Measurements from ENCODE around the gene UTP18.

DNA sequence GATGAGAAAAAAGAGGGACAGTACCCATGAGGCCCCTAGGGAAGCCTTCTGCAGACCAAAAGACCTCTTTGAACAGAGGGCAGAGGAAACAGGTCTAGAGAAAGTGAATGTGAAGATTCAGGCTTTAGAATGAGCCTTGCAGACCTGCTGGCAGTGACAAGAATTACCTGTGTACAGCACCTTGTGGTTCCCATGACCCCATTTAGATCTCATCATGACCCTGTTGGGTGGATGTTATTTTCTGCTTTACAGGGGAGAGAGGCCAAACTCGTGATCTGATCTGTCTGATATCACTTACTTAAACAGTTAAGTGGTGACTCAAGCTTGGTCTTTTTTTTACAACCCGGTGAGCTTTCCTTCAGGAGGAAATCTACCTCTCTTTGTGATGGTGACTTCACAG is 81.9 kb downstream of the UTP18 start:
- TF ChIP-seq, protein P1, sequence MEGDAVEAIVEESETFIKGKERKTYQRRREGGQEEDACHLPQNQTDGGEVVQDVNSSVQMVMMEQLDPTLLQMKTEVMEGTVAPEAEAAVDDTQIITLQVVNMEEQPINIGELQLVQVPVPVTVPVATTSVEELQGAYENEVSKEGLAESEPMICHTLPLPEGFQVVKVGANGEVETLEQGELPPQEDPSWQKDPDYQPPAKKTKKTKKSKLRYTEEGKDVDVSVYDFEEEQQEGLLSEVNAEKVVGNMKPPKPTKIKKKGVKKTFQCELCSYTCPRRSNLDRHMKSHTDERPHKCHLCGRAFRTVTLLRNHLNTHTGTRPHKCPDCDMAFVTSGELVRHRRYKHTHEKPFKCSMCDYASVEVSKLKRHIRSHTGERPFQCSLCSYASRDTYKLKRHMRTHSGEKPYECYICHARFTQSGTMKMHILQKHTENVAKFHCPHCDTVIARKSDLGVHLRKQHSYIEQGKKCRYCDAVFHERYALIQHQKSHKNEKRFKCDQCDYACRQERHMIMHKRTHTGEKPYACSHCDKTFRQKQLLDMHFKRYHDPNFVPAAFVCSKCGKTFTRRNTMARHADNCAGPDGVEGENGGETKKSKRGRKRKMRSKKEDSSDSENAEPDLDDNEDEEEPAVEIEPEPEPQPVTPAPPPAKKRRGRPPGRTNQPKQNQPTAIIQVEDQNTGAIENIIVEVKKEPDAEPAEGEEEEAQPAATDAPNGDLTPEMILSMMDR (IDR thresholded peaks at IDR 0.05; ENCODE audit: low read depth, low read length), result no peak
- TF ChIP-seq EZH2phosphoT487 (IDR thresholded peaks at IDR 0.05; ENCODE audit: low read depth), result no peak
